ENCODE measurements around the gene DALRD3.

DNA sequence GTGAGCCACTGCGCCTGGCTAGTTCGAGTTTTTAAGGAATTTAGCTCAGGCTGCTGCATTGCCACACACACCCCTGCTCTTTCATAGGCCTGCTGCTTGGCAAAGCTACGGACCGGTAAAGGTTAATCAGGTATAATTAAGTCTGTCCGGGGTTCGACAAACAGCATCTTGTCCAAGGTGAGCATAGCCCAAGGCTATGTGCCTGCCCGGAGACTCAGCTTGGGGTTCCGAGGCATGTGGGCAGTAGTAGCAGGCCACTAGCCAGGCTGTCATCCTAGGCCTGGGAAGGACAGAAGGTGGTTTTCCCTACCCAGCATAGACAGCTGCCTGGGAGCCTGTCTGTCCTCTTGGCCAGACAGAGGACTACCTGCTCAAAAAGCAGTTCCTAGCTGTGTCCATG lies 21.7 kb downstream of the DALRD3 start:
- TF ChIP-seq, protein P1, sequence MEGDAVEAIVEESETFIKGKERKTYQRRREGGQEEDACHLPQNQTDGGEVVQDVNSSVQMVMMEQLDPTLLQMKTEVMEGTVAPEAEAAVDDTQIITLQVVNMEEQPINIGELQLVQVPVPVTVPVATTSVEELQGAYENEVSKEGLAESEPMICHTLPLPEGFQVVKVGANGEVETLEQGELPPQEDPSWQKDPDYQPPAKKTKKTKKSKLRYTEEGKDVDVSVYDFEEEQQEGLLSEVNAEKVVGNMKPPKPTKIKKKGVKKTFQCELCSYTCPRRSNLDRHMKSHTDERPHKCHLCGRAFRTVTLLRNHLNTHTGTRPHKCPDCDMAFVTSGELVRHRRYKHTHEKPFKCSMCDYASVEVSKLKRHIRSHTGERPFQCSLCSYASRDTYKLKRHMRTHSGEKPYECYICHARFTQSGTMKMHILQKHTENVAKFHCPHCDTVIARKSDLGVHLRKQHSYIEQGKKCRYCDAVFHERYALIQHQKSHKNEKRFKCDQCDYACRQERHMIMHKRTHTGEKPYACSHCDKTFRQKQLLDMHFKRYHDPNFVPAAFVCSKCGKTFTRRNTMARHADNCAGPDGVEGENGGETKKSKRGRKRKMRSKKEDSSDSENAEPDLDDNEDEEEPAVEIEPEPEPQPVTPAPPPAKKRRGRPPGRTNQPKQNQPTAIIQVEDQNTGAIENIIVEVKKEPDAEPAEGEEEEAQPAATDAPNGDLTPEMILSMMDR (conservative IDR thresholded peaks at IDR 0.05; ENCODE audit: low read depth in 2 of 2) = no peak
- TF ChIP-seq EZH2 (IDR thresholded peaks at IDR 0.05; ENCODE audit: low read depth, unreplicated experiment) (no peak), POLR2AphosphoS5 (IDR thresholded peaks at IDR 0.05; ENCODE audit: low read depth) (no peak), EZH2phosphoT487 (IDR thresholded peaks at IDR 0.05; ENCODE audit: unreplicated experiment) (no peak), CREB1 (CRISPR knock-in tag; IDR thresholded peaks at IDR 0.05; ENCODE audit: low read depth) (no peak), ZNF331 (CRISPR knock-in tag; IDR thresholded peaks at IDR 0.05; ENCODE audit: low read depth) (no peak), JUNB (IDR thresholded peaks at IDR 0.05; ENCODE audit: unreplicated experiment) (no peak), NANOG (IDR thresholded peaks at IDR 0.05; ENCODE audit: borderline replicate concordance) (no peak)
- TF ChIP-seq, protein P2, sequence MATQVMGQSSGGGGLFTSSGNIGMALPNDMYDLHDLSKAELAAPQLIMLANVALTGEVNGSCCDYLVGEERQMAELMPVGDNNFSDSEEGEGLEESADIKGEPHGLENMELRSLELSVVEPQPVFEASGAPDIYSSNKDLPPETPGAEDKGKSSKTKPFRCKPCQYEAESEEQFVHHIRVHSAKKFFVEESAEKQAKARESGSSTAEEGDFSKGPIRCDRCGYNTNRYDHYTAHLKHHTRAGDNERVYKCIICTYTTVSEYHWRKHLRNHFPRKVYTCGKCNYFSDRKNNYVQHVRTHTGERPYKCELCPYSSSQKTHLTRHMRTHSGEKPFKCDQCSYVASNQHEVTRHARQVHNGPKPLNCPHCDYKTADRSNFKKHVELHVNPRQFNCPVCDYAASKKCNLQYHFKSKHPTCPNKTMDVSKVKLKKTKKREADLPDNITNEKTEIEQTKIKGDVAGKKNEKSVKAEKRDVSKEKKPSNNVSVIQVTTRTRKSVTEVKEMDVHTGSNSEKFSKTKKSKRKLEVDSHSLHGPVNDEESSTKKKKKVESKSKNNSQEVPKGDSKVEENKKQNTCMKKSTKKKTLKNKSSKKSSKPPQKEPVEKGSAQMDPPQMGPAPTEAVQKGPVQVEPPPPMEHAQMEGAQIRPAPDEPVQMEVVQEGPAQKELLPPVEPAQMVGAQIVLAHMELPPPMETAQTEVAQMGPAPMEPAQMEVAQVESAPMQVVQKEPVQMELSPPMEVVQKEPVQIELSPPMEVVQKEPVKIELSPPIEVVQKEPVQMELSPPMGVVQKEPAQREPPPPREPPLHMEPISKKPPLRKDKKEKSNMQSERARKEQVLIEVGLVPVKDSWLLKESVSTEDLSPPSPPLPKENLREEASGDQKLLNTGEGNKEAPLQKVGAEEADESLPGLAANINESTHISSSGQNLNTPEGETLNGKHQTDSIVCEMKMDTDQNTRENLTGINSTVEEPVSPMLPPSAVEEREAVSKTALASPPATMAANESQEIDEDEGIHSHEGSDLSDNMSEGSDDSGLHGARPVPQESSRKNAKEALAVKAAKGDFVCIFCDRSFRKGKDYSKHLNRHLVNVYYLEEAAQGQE (IDR thresholded peaks at IDR 0.05; ENCODE audit: unreplicated experiment) = no peak
- TF ChIP-seq, protein P3, sequence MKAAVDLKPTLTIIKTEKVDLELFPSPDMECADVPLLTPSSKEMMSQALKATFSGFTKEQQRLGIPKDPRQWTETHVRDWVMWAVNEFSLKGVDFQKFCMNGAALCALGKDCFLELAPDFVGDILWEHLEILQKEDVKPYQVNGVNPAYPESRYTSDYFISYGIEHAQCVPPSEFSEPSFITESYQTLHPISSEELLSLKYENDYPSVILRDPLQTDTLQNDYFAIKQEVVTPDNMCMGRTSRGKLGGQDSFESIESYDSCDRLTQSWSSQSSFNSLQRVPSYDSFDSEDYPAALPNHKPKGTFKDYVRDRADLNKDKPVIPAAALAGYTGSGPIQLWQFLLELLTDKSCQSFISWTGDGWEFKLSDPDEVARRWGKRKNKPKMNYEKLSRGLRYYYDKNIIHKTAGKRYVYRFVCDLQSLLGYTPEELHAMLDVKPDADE (IDR thresholded peaks at IDR 0.05) = no peak

All from GM23338 (cell line).